ENCODE data around the gene DLK2.

- TF ChIP-seq, protein P1, sequence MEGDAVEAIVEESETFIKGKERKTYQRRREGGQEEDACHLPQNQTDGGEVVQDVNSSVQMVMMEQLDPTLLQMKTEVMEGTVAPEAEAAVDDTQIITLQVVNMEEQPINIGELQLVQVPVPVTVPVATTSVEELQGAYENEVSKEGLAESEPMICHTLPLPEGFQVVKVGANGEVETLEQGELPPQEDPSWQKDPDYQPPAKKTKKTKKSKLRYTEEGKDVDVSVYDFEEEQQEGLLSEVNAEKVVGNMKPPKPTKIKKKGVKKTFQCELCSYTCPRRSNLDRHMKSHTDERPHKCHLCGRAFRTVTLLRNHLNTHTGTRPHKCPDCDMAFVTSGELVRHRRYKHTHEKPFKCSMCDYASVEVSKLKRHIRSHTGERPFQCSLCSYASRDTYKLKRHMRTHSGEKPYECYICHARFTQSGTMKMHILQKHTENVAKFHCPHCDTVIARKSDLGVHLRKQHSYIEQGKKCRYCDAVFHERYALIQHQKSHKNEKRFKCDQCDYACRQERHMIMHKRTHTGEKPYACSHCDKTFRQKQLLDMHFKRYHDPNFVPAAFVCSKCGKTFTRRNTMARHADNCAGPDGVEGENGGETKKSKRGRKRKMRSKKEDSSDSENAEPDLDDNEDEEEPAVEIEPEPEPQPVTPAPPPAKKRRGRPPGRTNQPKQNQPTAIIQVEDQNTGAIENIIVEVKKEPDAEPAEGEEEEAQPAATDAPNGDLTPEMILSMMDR (IDR thresholded peaks at IDR 0.05 in 4 of 5, conservative IDR thresholded peaks at IDR 0.05 in 1 of 5) = no peak
- TF ChIP-seq POLR2A (IDR thresholded peaks at IDR 0.05) = no peak
Measured at GRCh38 chr6:43481591-43482236, 26.4 kb upstream of the DLK2 start.
